ENCODE results near the gene NAP1L1.

DNA sequence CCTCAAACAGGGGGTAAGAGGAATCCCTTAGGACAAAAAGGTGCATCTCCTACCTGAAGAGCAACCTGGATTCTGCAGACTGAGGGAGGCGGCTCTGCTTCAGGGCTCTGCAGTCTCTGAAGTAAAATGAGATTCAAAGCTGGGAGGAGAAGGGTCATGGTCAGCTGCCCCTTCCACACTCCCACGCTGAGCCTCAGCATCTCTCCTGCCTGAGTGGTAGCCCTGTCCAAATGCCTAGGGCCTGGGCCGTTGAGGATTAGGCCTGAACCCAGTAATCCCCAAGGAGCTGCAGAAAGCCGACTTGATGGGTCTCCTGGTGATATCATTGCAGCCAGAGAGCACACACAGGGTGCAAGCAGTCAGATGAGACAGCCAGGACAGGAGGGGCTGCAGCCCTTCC lies 71.8 kb downstream of the NAP1L1 start:
- TF ChIP-seq POLR2AphosphoS5 (IDR thresholded peaks at IDR 0.05) (no peak), EP300 (IDR thresholded peaks at IDR 0.05; ENCODE audit: low read depth) (no peak)
- TF ChIP-seq, protein P1, sequence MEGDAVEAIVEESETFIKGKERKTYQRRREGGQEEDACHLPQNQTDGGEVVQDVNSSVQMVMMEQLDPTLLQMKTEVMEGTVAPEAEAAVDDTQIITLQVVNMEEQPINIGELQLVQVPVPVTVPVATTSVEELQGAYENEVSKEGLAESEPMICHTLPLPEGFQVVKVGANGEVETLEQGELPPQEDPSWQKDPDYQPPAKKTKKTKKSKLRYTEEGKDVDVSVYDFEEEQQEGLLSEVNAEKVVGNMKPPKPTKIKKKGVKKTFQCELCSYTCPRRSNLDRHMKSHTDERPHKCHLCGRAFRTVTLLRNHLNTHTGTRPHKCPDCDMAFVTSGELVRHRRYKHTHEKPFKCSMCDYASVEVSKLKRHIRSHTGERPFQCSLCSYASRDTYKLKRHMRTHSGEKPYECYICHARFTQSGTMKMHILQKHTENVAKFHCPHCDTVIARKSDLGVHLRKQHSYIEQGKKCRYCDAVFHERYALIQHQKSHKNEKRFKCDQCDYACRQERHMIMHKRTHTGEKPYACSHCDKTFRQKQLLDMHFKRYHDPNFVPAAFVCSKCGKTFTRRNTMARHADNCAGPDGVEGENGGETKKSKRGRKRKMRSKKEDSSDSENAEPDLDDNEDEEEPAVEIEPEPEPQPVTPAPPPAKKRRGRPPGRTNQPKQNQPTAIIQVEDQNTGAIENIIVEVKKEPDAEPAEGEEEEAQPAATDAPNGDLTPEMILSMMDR (IDR thresholded peaks at IDR 0.05), result no peak

Measured in transverse colon (tissue), 4 donors.